Endodermal cell (in vitro differentiated cells): Measurements from ENCODE around the gene MAP3K15. TPM values are rescaled to one million over a fixed set of nuclear protein-coding genes. Genes with fewer than 3 reads are reported as not detected.

ENCODE experiments used
- DNase-seq: peaks from one replicate; pipeline ENCODE4 v3.0.0-alpha.2; 2017
- H3K27ac ChIP-seq: 2 replicates; pipeline ENCODE4 v1.5.1; 2013; ENCODE audit warnings: mild to moderate bottlenecking, low read depth, low read length, moderate library complexity
- H3K27me3 ChIP-seq: 2 replicates; pipeline ENCODE4 v1.6.1; 2013; ENCODE audit warnings: mild to moderate bottlenecking, low read length, moderate library complexity; ENCODE audit not compliant: insufficient read depth, control insufficient read depth, poor library complexity, severe bottlenecking
- H3K36me3 ChIP-seq: 2 replicates; pipeline ENCODE4 v1.7.0; 2013; ENCODE audit warnings: mild to moderate bottlenecking, low read length, moderate library complexity; ENCODE audit not compliant: control insufficient read depth, insufficient read depth
- H3K4me1 ChIP-seq: one replicate; pipeline ENCODE4 v1.7.0; 2013; ENCODE audit warnings: low read length; ENCODE audit not compliant: control insufficient read depth, insufficient read depth
- H3K4me3 ChIP-seq: 2 replicates; pipeline ENCODE4 v1.5.1; 2013; ENCODE audit warnings: mild to moderate bottlenecking, low read length, moderate library complexity
- H3K9ac ChIP-seq: 2 replicates; pipeline ENCODE4 v1.6.1; 2013; ENCODE audit warnings: mild to moderate bottlenecking, low read length, moderate library complexity; ENCODE audit not compliant: poor library complexity, severe bottlenecking; ENCODE audit errors: extremely low read depth
- H3K9me3 ChIP-seq: 2 replicates; pipeline ENCODE4 v1.6.1; 2013; ENCODE audit warnings: mild to moderate bottlenecking, low read length, moderate library complexity; ENCODE audit not compliant: control insufficient read depth
- H3K27ac Mint-ChIP-seq: 2 replicates; pipeline ENCODE4 v1.8.0; 2020; ENCODE audit warnings: mixed read lengths
- H3K27me3 Mint-ChIP-seq: 2 replicates; pipeline ENCODE4 v1.8.0; 2021; ENCODE audit warnings: mild to moderate bottlenecking, mixed read lengths; ENCODE audit not compliant: insufficient read depth
- H3K36me3 Mint-ChIP-seq: 2 replicates; pipeline ENCODE4 v1.8.0; 2020; ENCODE audit warnings: low read depth, mixed read lengths
- H3K4me1 Mint-ChIP-seq: 2 replicates; pipeline ENCODE4 v1.8.0; 2020; ENCODE audit warnings: mixed read lengths
- H3K4me3 Mint-ChIP-seq: 2 replicates; pipeline ENCODE4 v1.8.0; 2020; ENCODE audit warnings: mild to moderate bottlenecking, moderate library complexity, mixed read lengths
- H3K9me3 Mint-ChIP-seq: 2 replicates; pipeline ENCODE4 v1.8.0; 2020; ENCODE audit warnings: mild to moderate bottlenecking, mixed read lengths
- WGBS, 2 experiments: methylation state at CpG; one replicate each; pipeline versions ENCODE4 v1.1.5 to v1.1.7; 2013; ENCODE audit warnings: missing lambda C conversion rate in 2 of 2, mixed read lengths in 1 of 2; ENCODE audit not compliant: insufficient coverage in 1 of 2, insufficient read length in 1 of 2; 5-methylcytosine and 5-hydroxymethylcytosine counted together
- total RNA-seq, 2 donors: library from RNA; stranded (reverse); fragmentation: NEBNext Ultra II Directional in 1 of 2; extraction: Animal tissue kit (Norgen Biotek cat#: 25700) in 1 of 2; gene quantifications; 2 replicates in 1 of 2; 3 replicates in 1 of 2; pipeline ENCODE4 v1.2.1, GENCODE V29; 2021
- TF ChIP-seq, protein P1 (sequence below): fragments of 200-600 bp; sonication (generic); conservative IDR thresholded peaks from 2 replicates; pipeline ENCODE4 v1.5.0; 2021; ENCODE audit warnings: antibody characterized with exemption, mild to moderate bottlenecking

Gene MAP3K15
- total RNA-seq, 2 donors from 2014 or later: 2.2 to 2.9 TPM

DNA sequence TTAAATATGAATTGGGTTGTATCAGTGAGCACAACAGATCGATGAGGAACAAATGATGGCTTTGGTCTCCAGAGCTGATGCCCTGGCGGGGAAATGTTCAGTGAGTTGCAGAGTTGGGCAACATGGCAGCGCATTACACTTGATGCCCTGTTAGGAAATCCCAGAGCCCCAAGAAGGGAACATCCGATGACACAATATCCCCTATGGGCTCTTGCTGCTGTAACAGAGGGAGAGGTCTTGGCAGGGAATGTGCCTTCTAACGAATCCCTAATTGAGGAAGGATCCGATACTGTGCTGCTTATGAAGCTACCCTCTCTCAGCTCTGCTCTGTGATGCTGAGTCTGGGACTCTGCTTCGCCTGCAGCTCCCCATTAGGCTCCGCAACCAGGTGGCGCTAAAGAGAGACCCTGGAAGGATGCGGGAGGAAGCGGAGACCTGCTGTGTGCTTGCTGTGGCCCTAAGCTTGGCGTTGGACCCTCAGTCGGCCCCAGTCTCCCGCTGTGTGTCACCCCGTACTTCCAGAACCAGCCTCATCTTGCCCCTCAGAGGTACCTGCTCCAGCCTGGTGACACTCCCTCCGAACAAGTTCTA lies 132.7 kb downstream of the MAP3K15 start:
- no peak overlapping the region for H3K27ac ChIP-seq
- Mint-ChIP-seq H3K27me3 (no peaks in the 10 kb centered on the region), H3K4me1 (no peaks in the 10 kb centered on the region), H3K36me3 (peaks cover 3% of the 10 kb centered on the region), H3K27ac (no peak overlapping the region), H3K4me3 (no peak overlapping the region), H3K9me3 (peaks cover 63% of the 10 kb centered on the region)
- no peak overlapping the region for H3K4me3 ChIP-seq
- TF ChIP-seq, protein P1, sequence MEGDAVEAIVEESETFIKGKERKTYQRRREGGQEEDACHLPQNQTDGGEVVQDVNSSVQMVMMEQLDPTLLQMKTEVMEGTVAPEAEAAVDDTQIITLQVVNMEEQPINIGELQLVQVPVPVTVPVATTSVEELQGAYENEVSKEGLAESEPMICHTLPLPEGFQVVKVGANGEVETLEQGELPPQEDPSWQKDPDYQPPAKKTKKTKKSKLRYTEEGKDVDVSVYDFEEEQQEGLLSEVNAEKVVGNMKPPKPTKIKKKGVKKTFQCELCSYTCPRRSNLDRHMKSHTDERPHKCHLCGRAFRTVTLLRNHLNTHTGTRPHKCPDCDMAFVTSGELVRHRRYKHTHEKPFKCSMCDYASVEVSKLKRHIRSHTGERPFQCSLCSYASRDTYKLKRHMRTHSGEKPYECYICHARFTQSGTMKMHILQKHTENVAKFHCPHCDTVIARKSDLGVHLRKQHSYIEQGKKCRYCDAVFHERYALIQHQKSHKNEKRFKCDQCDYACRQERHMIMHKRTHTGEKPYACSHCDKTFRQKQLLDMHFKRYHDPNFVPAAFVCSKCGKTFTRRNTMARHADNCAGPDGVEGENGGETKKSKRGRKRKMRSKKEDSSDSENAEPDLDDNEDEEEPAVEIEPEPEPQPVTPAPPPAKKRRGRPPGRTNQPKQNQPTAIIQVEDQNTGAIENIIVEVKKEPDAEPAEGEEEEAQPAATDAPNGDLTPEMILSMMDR: peak; percentile 75
- no peaks in the 10 kb centered on the region for H3K4me1 ChIP-seq
- 31 to 33% methylated on average over 5 to 16 of the region's 16 CpGs for WGBS, 2 experiments
- H3K36me3 ChIP-seq: no peaks in the 10 kb centered on the region
- H3K9ac ChIP-seq: no peak overlapping the region
- H3K27me3 ChIP-seq: no peaks in the 10 kb centered on the region
- H3K9me3 ChIP-seq: no peaks in the 10 kb centered on the region
- DNase-seq: peak; percentile 91

DNA sequence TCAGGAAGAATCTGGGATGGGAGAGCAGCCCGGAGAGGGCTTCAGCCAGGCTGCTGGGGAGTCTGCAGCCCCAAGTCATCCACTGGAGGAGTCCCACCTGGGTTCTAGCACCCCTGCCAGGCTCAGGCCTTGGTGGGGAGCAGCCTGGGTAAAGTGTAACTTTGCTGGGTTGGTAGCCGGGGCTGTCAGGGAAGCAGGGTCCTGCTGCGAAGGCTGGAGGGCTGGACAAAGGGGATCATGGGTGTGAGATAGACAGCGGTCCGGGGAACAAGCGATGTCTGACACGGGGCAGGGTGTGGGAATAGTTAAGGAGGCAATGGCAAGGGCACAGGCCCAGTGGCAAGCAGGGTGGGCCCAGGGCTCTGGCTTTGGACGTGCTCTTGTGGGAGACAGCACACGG lies 134.0 kb downstream of the MAP3K15 start:
- no peak for DNase-seq
- H3K9me3 ChIP-seq: no peaks in the 10 kb centered on the region
- no peak overlapping the region for H3K27ac ChIP-seq
- H3K4me3 Mint-ChIP-seq: no peak overlapping the region
- H3K36me3 ChIP-seq: no peaks in the 10 kb centered on the region
- H3K27ac Mint-ChIP-seq: no peak overlapping the region
- H3K27me3 Mint-ChIP-seq: no peaks in the 10 kb centered on the region
- H3K4me1 ChIP-seq: no peaks in the 10 kb centered on the region
- TF ChIP-seq, protein P1: no peak
- H3K36me3 Mint-ChIP-seq: peaks cover 3% of the 10 kb centered on the region
- H3K9ac ChIP-seq: no peak overlapping the region
- peaks cover 64% of the 10 kb centered on the region for H3K9me3 Mint-ChIP-seq
- no peak overlapping the region for H3K4me3 ChIP-seq
- no peaks in the 10 kb centered on the region for H3K27me3 ChIP-seq
- WGBS, 2 experiments: 90 to 92% methylated on average over 4 to 9 of the region's 9 CpGs
- H3K4me1 Mint-ChIP-seq: no peaks in the 10 kb centered on the region

DNA sequence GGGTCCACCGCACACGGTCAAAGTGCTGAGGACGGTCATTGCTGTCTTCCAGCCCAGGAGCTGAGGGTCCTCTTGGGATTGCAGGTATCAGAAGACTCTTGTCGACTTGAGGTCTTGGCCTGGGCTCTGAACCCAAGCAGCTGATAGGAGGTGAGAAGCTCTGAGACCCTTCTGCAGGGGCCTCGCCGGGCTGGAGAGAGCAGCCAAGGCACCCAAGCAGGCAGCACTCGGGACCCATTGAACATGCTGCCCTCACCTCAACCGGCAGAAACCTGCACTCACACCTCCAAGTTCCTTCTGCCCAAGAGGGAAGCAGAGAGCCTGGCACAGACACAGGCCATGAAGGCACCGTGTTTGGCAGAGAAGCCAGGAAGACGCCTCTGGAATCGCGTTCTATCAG lies 137.5 kb downstream of the MAP3K15 start:
- Mint-ChIP-seq H3K4me1 (no peaks in the 10 kb centered on the region), H3K9me3 (peaks cover 61% of the 10 kb centered on the region), H3K27me3 (peaks cover 14% of the 10 kb centered on the region), H3K36me3 (peaks cover 3% of the 10 kb centered on the region), H3K27ac (no peak overlapping the region), H3K4me3 (no peak overlapping the region)
- H3K9ac ChIP-seq: no peak overlapping the region
- H3K4me3 ChIP-seq: no peak overlapping the region
- WGBS, 2 experiments: 93% methylated on average over 12 of the region's 12 CpGs; no CpG with 5 or more reads in 1 of the 2 experiments
- DNase-seq: no peak
- no peaks in the 10 kb centered on the region for H3K27me3 ChIP-seq
- no peaks in the 10 kb centered on the region for H3K36me3 ChIP-seq
- no peaks in the 10 kb centered on the region for H3K9me3 ChIP-seq
- no peak overlapping the region for H3K27ac ChIP-seq
- TF ChIP-seq, protein P1: no peak
- H3K4me1 ChIP-seq: no peaks in the 10 kb centered on the region
